GM12878 (cell line): ENCODE data around the gene GOLGA6L10.
"Not testable (repeated sequence)": the region's sequence is repeated elsewhere in the genome, so short reads cannot be mapped to it uniquely, and the experiment has no call there.

Source experiments
- CEBPZ ChIP-seq: fragments of 150-350 bp; IDR thresholded peaks from 2 replicates; pipeline ENCODE4 v1.6.1; 2016; ENCODE audit warnings: low read depth, low read length
- CTCF ChIP-seq, 3 experiments: IDR thresholded peaks in 2 of 3; conservative IDR thresholded peaks in 1 of 3; 2 replicates each; pipeline ENCODE4 v1.5.1; 2011; ENCODE audit warnings: low read depth in 3 of 3, low read length in 3 of 3, mild to moderate bottlenecking in 3 of 3, control low read depth in 2 of 3, moderate library complexity in 2 of 3, inconsistent platforms in 1 of 3, mixed read lengths in 1 of 3; ENCODE audit not compliant: control insufficient read depth in 2 of 3, insufficient read depth in 1 of 3; ENCODE audit errors: extremely low read depth in 1 of 3
- NKRF ChIP-seq: fragments of 450-650 bp; conservative IDR thresholded peaks from 2 replicates; pipeline ENCODE4 v1.6.1; 2017; ENCODE audit warnings: mild to moderate bottlenecking, moderate library complexity
- RB1 ChIP-seq: fragments of 450-650 bp; formaldehyde crosslinking; IDR thresholded peaks from 2 replicates; pipeline ENCODE4 v1.6.1; 2017; ENCODE audit warnings: mild to moderate bottlenecking, borderline replicate concordance

- TF ChIP-seq CTCF (IDR thresholded peaks at IDR 0.05 in 2 of 3, conservative IDR thresholded peaks at IDR 0.05 in 1 of 3; ENCODE audit: control insufficient read depth in 2 of 3, extremely low read depth in 1 of 3, insufficient read depth in 1 of 3, low read depth in 3 of 3, low read length in 3 of 3); NKRF; RB1; CEBPZ: not testable (repeated sequence)
Observed at GRCh38 chr15:82338053-82338452, 11.2 kb downstream of the GOLGA6L10 start.
